BE2C (cell line): ENCODE data around the gene EFCAB8.
"Not testable (repeated sequence)": the region's sequence is repeated elsewhere in the genome, so short reads cannot be mapped to it uniquely, and the experiment has no call there.

Experiments
- DNase-seq: peaks from one replicate; pipeline ENCODE4 v3.0.0-alpha.2; 2020
- H3K27me3 ChIP-seq: fragments of 250-450 bp; sonication (Bioruptor Pico); 2 replicates; pipeline ENCODE4 v1.5.1; 2020; ENCODE audit warnings: mild to moderate bottlenecking
- H3K36me3 ChIP-seq: fragments of 250-450 bp; sonication (Bioruptor Pico); 2 replicates; pipeline ENCODE4 v1.5.1; 2020; ENCODE audit warnings: mild to moderate bottlenecking
- H3K4me1 ChIP-seq: fragments of 250-450 bp; sonication (Bioruptor Pico); 2 replicates; pipeline ENCODE4 v1.5.1; 2020
- H3K4me3 ChIP-seq: 2 replicates; pipeline ENCODE4 v1.5.1; 2011; ENCODE audit warnings: low read depth, low read length
- H3K9me3 ChIP-seq: fragments of 250-450 bp; sonication (Bioruptor Pico); 2 replicates; pipeline ENCODE4 v1.5.1; 2020
- CTCF ChIP-seq: IDR thresholded peaks from 2 replicates; pipeline ENCODE4 v1.5.1; 2012; ENCODE audit warnings: mild to moderate bottlenecking, low read depth, low read length

The EFCAB8 gene

GRCh38 chr20:32902456-32903420, 44.0 kb downstream of the EFCAB8 start:
- no peaks in the 10 kb centered on the region for H3K36me3 ChIP-seq
- peak; percentile 60 for DNase-seq
- H3K9me3 ChIP-seq: no peaks in the 10 kb centered on the region
- H3K27me3 ChIP-seq: no peaks in the 10 kb centered on the region
- no peaks in the 10 kb centered on the region for H3K4me1 ChIP-seq
- no peak overlapping the region for H3K4me3 ChIP-seq
- TF ChIP-seq CTCF: peak; percentile 92

DNA sequence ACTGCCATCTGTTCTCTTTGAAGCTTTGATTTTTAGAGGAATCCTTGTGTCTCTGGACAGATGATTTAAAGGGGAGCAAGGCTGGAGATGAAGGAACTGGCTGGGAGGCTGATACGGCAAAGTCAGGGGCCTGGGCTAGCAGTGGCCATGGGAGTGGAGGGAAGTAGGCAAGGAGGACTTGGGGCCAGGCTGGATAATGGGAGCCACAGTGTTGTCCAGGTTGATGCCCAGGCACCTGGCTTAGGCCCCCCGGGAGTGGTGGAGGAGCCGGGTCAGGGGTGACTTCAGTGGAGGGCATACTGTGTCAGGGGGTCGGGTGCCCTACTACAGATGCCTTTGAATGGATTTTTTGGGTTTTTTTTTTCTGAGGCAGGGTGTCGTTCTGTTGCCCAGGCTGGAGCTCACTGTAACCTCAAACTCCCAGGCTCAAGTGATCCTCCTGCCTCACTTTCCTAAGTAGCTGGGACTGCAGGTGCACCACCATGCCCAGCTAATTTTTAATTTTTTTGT, 45.0 kb downstream of the EFCAB8 start:
- Histone ChIP-seq H3K36me3 (no peaks in the 10 kb centered on the region), H3K9me3 (no peaks in the 10 kb centered on the region), H3K27me3 (no peaks in the 10 kb centered on the region), H3K4me1 (no peaks in the 10 kb centered on the region), H3K4me3 (no peak overlapping the region)
- no peak for TF ChIP-seq CTCF
- DNase-seq: no peak

DNA sequence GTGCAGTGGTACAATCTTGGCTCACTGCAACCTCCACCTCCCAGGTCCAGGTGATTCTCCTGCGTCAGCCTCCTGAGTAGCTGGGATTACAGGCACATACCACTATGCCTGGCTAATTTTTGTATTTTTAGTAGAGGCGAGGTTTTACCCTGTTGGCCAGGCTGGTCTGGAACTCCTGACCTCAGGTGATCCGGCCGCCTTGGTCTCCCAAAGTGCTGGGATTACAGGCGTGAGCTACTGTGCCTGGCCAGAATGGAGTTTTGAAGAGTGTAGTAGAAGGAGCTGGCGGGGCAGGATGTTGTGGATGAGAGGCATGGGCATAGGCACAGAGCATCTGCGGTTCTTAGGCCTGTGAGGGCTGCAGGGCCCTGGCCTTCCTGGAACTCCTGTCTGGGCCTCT, 46.0 kb downstream of the EFCAB8 start:
- H3K4me3 ChIP-seq, DNase-seq, H3K4me1 ChIP-seq, H3K9me3 ChIP-seq, H3K36me3 ChIP-seq, H3K27me3 ChIP-seq: not testable (repeated sequence)

- no peak for TF ChIP-seq CTCF
- Histone ChIP-seq H3K4me3 (no peak overlapping the region), H3K36me3 (no peaks in the 10 kb centered on the region), H3K4me1 (no peaks in the 10 kb centered on the region), H3K27me3 (no peaks in the 10 kb centered on the region), H3K9me3 (no peaks in the 10 kb centered on the region)
- no peak for DNase-seq
Measured at GRCh38 chr20:32906200-32906599, 47.5 kb downstream of the EFCAB8 start.

DNA sequence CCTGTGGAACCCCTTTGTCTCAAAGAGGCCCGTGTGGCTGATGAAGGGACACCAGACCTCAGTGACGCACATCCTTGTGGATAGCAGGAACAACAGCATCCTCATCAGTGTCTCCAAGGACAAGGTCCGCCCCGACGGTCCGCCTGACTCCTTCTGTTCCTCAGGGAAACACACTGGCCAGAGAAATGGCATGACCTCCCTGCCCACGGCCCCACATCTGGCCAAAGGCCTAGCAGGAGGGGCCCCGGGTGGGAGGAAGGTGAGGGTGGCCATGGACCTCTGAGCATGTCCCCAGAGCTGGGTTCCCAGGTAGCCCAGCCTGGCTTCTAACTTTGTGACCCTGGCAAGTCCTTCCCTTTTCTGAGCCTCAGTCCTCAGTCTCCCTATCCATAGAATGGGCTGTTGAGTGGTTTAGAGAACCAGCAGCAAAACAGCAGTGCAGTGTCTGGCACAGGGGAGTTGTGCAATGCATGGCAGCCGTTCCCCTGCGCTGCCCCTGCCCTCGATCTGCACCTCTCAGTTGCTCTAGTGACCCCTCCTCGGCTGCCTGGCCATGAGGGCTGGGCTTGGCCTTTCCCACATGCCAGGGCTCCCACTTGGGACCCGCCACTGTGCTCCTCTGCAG, 48.3 kb downstream of the EFCAB8 start:
- no peaks in the 10 kb centered on the region for H3K27me3 ChIP-seq
- no peak for DNase-seq
- H3K4me1 ChIP-seq: no peaks in the 10 kb centered on the region
- no peak overlapping the region for H3K4me3 ChIP-seq
- H3K36me3 ChIP-seq: no peaks in the 10 kb centered on the region
- no peaks in the 10 kb centered on the region for H3K9me3 ChIP-seq
- no peak for TF ChIP-seq CTCF

GRCh38 chr20:32907886-32908285, 49.2 kb downstream of the EFCAB8 start:
- no peaks in the 10 kb centered on the region for H3K4me1 ChIP-seq
- no peaks in the 10 kb centered on the region for H3K36me3 ChIP-seq
- DNase-seq: no peak
- H3K27me3 ChIP-seq: no peaks in the 10 kb centered on the region
- H3K9me3 ChIP-seq: no peaks in the 10 kb centered on the region
- H3K4me3 ChIP-seq: no peak overlapping the region
- TF ChIP-seq CTCF: no peak
